HG03280 (cell line): ENCODE data around the gene ENDOU.
"Not testable (repeated sequence)": the region's sequence is repeated elsewhere in the genome, so short reads cannot be mapped to it uniquely, and the experiment has no call there.

ENCODE experiments used
- ATAC-seq: cut with Tn5 transposase; IDR thresholded peaks from one replicate; pipeline ENCODE4 v1.9.1; 2021; ENCODE audit warnings: mild to moderate bottlenecking, moderate library complexity; ENCODE audit not compliant: unreplicated experiment

ENDOU gene

GRCh38 chr12:47698055-47698454, 27.2 kb downstream of the ENDOU start:
- no peak for ATAC-seq

GRCh38 chr12:47689215-47689614, 36.1 kb downstream of the ENDOU start:
- ATAC-seq: no peak

GRCh38 chr12:47687636-47688035, 37.7 kb downstream of the ENDOU start:
- no peak for ATAC-seq

GRCh38 chr12:47686645-47687240, 38.5 kb downstream of the ENDOU start:
- no peak for ATAC-seq

GRCh38 chr12:47679785-47680184, 45.5 kb downstream of the ENDOU start:
- no peak for ATAC-seq

GRCh38 chr12:47672068-47672467, 53.2 kb downstream of the ENDOU start:
- no peak for ATAC-seq

GRCh38 chr12:47667935-47668334, 57.4 kb downstream of the ENDOU start:
- not testable (repeated sequence) for ATAC-seq
